Activated T-cell treated with anti-CD3 and anti-CD28 coated beads for 24 hours (primary cell): ENCODE measurements around the gene PPP3R2.
A peak's percentile ranks its signal among the peaks of the same experiment; 100 is the strongest.
"Not testable (repeated sequence)": the region's sequence is repeated elsewhere in the genome, so short reads cannot be mapped to it uniquely, and the experiment has no call there.

Experiments
- DNase-seq: peaks from one replicate; pipeline ENCODE4 v3.0.0-alpha.2; 2020; ENCODE audit warnings: low read depth

The PPP3R2 gene

DNA sequence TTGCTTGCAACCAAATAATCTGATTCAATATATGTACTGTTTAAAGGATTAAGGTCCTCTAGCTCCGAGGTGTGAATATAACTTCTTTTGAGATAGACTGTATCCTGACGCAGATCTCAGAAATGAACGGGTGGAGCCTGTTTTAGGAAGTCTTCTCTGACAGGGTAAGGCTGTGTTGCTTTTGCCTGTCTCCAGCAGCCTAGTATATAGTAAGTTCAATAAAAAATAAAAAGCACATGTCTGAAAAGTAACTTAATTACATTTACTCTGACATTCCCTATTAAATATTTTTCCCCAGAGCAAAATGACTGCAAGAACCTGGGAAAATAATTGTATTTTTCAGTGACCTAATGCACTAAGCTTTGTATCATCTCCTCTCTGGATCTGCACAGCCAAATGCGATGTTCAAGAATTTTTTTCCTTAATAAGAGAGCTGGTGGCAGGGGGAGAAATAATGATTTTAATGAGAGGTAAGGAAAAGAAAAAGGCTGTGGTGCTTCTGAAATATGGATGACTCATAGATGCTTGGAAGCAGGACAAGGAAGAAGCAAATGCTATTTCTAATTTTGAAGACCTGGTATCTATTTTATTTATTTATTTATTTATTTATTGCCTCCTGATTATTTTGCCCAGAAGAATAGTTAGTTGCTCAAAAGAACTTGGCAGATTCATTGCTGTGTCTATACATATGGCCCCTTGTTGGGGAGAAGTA is 7.3 kb downstream of the PPP3R2 start:
- no peak for DNase-seq

DNA sequence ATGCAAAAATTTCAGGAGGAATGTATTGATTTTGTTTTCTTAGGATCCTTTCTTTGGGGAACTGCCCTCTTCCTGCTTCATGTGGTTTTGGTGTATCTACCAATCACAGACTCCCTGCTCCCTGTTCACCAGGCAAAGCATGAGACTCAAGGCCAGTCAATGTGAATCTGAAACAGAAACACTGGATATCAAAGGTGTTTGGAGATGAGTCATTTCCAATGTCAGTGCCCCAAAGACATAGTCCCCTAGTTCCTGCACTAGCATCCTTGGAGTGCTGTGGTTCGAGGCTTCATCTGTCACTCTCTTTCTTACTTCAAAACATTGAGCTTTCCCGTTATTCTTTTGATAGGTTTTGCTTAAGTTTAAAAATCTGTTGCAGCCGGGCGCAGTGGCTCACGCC is 8.1 kb downstream of the PPP3R2 start:
- no peak for DNase-seq

DNA sequence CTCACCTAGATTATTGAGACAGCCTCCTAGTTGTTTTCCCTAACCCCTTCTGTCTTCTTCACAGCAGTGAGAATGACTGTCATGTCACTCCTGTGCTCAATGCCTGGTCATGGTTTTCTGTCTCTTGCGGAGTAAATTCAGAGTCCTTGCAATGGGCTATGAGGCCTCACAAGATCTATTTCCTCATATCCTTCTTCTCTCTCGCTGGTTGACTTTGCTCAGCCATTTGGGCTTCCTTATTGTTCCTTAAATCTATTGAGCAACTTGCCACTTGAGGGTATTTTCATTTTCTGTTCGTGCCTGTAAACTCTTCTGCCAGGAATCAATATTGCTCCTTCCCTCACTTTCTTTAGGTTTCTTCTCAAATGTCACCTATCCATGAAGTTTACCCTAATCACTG is 9.0 kb downstream of the PPP3R2 start:
- DNase-seq, result no peak

DNA sequence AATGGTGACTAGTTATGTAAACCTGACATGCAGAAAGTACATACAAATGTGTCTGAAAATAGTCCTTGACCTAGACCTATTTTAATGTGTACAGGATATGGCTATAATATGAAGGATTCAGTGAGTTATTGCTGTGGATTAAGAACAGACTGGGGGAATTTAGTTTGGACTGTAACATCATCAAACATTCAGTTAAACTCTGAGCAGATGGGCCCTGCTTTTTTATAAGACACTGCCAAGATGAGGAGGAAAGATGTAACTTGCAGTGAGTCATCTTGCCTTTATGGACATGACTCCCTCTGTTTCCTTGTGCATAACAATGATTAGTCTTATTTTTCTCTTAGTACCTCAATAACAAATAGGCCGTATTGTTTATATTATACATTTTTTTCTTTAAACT is 12.2 kb downstream of the PPP3R2 start:
- no peak for DNase-seq

DNA sequence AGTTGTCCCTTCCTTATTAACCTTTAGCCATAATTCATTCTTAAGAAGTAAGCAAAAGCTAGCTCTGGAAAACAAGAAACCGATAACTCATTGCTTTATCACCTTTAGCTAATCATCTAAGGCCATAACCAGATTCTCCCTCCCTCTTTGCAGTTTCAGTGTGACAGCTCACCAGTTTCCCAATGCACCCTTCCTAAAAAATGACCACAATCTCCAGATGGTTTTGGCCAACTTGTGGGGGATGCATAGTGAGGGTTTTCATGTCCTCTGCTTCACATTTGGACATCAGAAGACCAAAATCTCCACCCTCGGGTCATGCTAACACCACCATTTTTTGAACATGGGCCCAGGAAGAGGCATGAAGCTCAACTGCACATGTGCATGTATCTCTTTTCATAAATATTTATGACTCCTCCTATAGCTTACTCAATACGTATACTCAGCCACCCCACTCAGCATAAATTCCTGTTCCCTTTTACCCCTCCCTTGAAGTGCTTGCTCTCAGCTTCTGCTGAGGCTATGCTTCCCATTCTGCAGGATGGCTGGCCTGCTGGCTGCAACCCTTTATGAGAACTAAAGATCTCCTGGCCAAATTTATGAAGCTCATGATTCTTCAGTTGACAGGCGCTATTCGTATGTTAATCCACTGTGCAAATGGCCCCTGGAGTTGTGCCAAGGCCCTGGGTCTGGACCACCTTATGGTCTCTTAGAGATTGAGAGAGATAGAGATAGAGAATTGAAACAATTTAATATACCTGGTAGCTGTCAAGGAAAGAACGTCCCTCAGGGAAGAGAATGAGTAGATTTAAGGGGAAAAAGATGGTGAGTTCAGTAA is 14.8 kb downstream of the PPP3R2 start:
- DNase-seq, result no peak

DNA sequence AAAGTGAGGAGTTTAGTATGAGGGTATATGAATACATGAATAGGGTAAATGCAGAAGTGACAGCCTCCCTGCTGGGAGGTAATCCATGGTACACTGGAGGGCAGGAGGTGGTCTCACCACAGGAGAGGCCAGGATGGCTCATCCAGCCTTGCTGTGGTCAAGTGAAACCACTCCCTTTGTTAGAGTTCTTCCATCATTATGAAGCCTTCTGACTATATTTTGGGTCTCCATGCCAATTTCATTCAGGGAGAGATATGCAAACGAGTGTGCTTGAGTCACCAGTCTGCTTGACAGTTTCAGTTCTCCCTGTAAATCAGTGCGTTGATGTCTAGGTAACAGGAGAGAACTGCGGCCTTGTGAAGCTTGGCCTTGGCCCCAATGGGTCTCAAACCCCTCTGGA is 16.4 kb downstream of the PPP3R2 start:
- DNase-seq, result no peak

DNA sequence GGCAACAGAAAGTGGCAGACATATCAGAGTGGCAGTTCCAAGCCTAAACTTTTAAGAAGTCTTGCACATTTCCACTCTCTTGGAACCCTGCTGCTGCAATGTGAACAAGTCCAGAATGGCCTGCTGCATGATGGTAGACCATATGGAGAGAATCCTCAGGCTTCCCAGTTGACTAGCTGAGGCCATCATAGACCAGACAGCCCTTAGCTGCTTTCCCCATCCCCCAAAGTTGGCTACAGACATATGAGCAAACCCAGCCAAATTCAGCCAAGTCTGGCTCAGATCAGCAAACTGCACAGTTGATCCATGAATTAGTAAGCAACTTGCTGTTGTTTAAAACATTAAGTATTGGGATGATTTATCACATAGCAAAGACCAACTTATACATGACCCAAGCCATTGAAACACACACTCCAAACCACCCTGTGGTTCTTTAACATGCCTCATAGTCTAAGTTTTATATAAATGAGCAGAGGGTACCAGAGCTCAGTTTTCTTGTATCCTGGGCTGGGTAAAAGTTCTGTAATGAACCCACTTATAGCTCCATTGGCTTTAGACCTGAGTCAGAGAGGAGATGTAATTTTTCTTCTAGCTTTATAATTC is 19.9 kb downstream of the PPP3R2 start:
- no peak for DNase-seq

DNA sequence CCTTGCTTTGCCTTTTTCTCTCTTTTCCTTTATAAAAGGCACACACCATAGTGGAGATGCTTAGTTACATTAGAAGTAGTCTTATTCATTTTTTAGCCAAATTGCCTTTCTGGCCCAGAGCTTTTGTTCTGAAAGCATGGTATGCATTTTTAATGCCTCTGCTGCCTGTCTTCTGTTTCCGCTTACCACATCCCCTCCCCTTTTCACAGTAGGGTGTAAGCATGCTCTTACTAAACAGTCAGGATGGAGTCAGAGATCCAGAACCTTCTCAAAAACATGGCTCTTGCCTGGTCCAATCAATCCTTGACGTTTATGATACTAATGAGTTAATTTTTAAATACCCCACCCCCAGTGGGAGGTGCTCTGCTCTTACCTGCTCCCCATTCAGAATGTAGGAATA is 22.5 kb downstream of the PPP3R2 start:
- DNase-seq, result no peak

DNA sequence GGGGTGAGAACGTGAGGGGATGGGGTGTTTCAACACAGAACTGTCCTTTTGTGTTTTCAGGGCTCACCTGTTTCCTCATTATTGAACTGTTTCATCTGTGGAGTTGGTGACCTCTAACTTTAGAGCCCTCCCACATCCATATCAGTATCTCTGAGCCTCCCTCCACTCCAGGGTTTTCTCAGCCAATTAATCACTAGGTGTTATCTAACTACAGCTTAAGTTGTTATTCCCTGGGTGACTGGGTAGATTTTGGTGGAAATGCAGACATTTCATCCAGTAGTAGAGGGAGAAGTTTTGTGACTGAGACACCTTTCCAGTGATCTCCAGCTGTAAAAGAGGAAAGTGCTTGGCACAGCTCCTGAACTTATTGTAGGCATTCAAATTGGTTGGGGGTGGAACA is 23.7 kb downstream of the PPP3R2 start:
- no peak for DNase-seq

DNA sequence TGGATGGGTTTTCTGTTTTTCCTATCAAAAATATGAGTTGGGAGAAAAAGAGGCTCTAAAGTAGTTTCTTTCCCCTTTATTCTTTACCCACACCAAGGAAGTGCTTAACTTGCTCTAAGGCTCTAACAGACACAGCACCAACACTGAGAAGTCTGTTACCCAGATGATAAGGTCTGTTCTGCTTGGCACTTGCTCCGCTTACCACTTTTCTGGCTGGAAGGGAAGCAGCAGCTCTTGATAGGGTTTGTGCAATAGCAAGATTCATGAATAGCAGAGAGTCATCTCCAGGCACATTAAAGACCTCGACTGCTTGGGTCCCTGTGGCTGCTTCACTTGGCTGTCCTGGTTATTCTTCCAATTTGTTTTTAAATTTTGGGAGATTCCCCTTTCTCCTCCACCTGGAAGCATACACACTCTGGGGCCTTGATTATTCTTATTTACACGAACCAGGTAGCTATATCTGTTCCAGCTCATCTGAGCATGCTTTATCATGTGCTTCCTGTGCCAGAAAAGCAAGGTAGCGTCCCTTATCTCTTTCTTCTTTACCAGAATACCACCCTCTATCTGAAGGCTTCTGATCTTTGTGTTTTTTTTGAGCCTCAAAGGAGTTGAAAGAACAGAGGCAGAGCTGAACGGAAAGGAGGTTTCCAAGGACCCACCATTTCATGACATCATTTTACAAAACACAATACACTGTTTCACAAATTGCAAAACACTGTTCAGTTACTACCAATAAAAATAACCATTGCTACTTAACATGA is 24.8 kb downstream of the PPP3R2 start:
- DNase-seq, result no peak

DNA sequence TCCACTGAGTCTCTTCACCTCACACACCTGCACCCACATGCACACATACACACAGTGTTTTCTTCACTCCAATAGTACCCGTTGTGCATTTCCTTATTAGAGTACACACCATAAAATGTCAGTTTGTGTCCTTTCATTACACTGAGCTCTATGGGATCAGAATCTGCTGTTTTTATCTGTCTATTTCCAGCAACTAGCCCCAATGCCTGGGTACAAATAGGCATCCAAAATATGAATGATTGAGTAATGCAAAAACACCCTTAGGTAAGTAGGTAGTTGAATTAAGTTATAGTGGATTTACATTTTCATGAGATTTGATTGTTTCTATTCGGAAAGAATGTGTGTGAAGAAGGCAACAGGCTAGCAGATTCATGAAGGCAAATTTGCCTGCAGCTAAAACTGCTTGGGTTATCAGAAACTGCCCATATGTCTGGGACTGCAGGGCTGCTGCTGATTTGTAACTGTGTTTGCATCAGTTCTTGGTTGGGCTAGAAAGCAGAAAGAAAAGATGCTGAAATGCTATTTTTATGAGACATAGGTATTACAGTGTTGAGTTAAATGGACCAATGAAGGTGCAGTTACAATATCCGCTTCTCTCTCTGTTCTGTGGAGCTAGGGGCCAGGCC is 26.9 kb downstream of the PPP3R2 start:
- DNase-seq, result no peak

DNA sequence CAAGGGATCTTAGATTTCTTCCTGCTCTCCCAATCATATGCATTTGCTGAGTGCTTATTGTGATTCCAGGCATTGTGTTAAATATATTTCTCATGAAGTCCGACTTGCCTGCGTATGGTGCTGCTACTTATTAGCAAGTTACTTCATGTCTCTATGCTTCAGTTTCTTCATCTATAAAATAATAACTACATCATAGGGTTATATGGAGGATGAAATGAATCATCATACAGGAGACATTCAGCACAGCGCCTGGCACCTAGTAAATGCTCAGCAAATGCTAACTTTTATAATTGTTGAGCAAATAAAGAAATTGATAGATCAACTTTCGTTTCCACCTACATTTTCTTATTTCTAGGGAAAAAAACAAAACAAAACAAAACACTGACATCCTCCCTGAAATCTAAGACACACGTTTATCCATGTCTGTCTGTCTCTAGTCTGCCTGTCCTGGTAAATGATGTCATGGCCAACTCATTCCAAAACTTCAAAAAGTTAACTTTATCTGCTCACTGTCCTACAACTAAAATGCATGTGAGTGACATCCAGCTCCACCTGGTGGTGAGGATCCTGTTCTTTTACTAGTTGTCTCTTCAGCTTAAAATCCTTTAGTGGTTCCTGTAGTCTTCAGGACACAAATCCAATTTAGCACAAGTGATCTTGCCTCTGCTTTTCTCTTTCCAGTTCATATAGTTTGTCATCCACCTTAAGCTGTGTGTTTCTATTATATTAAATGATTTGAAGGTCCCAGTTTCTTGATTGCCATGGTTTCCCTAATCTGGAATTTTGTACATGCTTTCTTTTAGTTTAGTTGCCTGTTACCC is 27.7 kb downstream of the PPP3R2 start:
- DNase-seq, result peak; percentile 6

DNA sequence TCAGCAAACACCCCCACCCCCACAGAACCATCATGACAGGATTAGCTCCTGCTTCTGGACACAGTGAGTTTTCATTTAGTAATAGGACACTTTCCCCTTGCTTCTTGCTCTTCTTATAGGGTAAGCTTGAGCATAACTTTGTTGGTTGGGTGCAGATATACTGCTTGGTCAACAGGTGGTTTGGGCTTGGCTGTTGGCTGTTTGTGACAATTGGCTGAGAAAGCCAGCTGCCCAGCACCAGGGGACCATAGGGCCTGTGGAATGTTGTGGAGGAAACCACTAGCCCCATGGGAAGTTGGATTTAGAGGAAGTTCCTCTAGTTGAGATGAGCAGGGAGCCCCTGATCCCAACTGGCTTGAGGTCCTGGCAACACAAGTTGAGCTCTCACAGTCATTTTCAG is 30.5 kb downstream of the PPP3R2 start:
- no peak for DNase-seq

DNA sequence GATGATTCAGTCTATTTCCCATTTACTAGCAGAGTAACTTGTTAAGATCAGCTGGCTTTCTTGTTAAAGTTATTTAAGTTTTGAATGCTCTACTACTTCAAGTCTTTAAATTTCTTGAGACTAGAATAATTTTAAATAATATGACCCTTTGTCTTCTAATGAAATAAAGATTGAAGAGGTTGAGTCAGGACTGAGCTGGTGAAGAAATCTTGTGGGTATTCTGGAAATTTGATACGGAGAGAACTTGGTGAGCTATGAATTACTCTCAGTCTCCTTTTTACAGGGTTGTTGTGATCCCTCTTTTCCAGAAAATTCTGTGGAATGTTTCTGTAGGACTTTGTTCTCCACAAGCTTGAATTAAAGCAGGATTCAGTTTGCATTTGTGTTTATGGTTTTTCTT is 31.8 kb downstream of the PPP3R2 start:
- no peak for DNase-seq

DNA sequence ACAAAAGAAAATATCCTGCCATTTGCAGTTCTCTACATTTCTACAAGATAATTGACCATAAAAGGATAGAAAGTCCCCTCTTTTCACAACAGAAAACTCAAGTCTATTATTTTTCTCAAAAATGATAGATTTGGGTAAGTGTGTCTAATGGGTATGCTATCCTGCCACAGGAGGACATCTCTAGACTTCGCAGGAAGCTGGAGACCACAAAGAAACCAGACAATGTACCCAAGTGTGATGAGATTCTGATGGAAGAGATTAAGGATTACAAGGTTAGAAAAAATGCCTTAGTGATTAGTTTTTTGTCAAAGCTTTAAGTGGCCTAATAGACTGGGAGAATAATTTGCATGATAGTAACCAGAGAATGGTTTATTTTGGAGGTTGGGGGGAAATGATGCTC is 33.0 kb downstream of the PPP3R2 start:
- no peak for DNase-seq

DNA sequence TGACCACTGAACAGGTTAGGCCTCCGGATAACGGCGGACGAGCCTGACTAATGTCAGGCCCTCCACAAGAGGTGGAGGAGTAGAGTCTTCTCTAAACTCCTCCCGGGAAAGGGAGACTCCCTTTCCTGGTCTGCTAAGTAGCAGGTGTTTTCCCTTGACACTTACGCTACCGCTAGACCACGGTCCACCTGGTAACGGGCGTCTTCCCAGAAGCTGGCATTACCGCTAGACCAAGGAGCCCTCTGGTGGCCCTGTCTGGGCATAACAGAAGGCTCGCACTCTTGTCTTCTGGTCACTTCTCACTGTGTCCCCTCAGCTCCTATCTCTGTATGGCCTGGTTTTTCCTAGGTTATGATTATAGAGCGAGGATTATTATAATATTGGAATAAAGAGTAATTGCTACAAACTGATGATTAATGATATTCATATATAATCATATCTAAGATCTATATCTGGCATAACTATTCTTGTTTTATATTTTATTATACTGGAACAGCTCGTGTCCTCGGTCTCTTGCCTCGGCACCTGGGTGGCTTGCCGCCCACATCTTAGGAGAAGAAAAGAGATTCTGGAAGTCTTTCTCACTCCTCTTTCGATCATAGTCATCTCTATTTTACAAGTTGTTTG is 45.2 kb downstream of the PPP3R2 start:
- DNase-seq, result not testable (repeated sequence)

DNA sequence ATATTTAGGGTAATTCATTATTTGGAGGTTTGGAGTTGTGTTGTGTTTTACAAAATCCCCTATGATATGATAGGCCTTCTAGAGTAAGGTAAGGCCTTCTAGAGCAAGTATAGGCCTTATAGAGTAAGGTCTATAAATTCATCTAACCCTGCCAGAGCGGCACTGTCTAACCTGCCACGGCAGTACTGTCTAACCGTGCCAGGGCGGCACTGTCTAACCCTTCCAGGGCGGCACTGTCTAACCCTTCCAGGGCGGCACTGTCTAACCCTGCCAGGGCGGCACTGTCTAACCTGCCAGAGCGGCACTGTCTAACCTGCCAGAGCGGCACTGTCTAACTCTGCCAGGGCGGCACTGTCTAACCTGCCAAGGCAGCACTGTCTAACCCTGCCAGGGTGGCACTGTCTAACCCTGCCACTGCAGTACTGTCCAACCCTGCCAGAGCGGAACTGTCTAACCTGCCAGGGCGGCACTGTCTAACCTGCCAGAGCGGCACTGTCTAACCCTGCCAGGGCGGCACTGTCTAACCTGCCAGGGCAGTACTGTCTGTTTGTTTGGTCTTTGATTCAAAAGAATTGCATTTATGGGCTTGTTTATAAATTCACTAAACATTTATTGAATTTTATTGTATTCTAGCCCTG is 51.6 kb downstream of the PPP3R2 start:
- DNase-seq, result no peak
